AG04450 (cell line): ENCODE measurements around the gene NTNG1. TPM values are rescaled to one million over a fixed set of nuclear protein-coding genes. Genes with fewer than 3 reads are reported as not detected.

ENCODE experiments used
- CTCF ChIA-PET: fragments of 300-600, 350-600 bp; formaldehyde crosslinking; extraction: SDS; loops from one replicate; lab custom pipeline; 2022; ENCODE audit warnings: antibody characterized with exemption, inconsistent platforms; lab: Charles Lee
- POLR2A ChIA-PET: fragments of 350-600 bp; formaldehyde crosslinking; extraction: SDS; loops from one replicate; lab custom pipeline; 2021; ENCODE audit warnings: antibody characterized with exemption, inconsistent platforms; lab: Yijun Ruan, JAX
- DNase-seq: peaks from one replicate; pipeline ENCODE4 v3.0.0-alpha.2; 2011; ENCODE audit warnings: low read depth, low spot score
- H3K27ac ChIP-seq: one replicate; pipeline ENCODE4 v1.5.1; 2012; ENCODE audit warnings: low read depth, low read length, control low read depth
- H3K27me3 ChIP-seq: one replicate; pipeline ENCODE4 v1.6.0; 2012; ENCODE audit warnings: low read length; ENCODE audit not compliant: control insufficient read depth, insufficient read depth
- H3K4me3 ChIP-seq: 2 replicates; pipeline ENCODE4 v1.5.1; 2011; ENCODE audit warnings: mild to moderate bottlenecking, low read depth, low read length, control low read depth
- H3K9me3 ChIP-seq: 2 replicates; pipeline ENCODE4 v1.5.1; 2012; ENCODE audit warnings: low read length; ENCODE audit not compliant: control insufficient read depth, insufficient read depth
- CTCF ChIP-seq: IDR thresholded peaks from 2 replicates; pipeline ENCODE4 v1.5.1; 2011; ENCODE audit warnings: low read depth, low read length, control low read depth, inconsistent platforms
- polyA plus RNA-seq: library from polyadenylated mRNA; depleted of rRNA; stranded (reverse); fragments of >200 nt; gene quantifications from 2 replicates; pipeline ENCODE4 v1.2.3, GENCODE V29; 2011

The NTNG1 gene
- polyA plus RNA-seq, 1 experiment = 0.32 TPM

DNA sequence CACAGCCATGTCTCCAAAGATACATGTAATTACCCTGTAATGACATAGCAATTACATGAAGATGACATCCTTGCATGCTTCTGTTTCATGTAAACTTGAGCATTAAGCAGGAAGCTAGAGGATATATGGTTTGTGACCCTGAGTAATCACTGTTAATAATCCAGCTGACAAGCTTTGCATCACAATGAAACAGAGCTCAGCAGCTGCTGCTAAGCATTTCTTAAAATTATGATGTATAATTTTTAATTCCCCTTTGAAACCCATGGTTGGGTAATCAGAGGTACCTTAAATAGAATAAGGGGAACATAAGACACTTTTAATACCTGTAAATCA lies 293.5 kb downstream of the NTNG1 start:
- H3K27me3 ChIP-seq = no peaks in the 10 kb centered on the region
- POLR2A ChIA-PET = no interaction called here
- no peak for TF ChIP-seq CTCF
- H3K27ac ChIP-seq = no peak overlapping the region
- H3K4me3 ChIP-seq = no peak overlapping the region
- CTCF ChIA-PET = no interaction called here
- DNase-seq = no peak
- no peaks in the 10 kb centered on the region for H3K9me3 ChIP-seq

- H3K4me3 ChIP-seq = no peak overlapping the region
- H3K9me3 ChIP-seq = no peaks in the 10 kb centered on the region
- CTCF ChIA-PET = no interaction called here
- no peak for TF ChIP-seq CTCF
- POLR2A ChIA-PET = no interaction called here
- no peak for DNase-seq
- H3K27me3 ChIP-seq = no peaks in the 10 kb centered on the region
- H3K27ac ChIP-seq = no peak overlapping the region
Observed at GRCh38 chr1:107436552-107437241, 295.9 kb downstream of the NTNG1 start.

GRCh38 chr1:107439567-107439966 lies 298.7 kb downstream of the NTNG1 start:
- Histone ChIP-seq H3K27ac (no peak overlapping the region), H3K27me3 (no peaks in the 10 kb centered on the region), H3K4me3 (no peak overlapping the region), H3K9me3 (no peaks in the 10 kb centered on the region)
- TF ChIP-seq CTCF = no peak
- ChIA-PET CTCF (no interaction called here), POLR2A (no interaction called here)
- DNase-seq = no peak

- no peak for TF ChIP-seq CTCF
- DNase-seq = no peak
- Histone ChIP-seq H3K27me3 (no peaks in the 10 kb centered on the region), H3K4me3 (no peak overlapping the region), H3K9me3 (no peaks in the 10 kb centered on the region), H3K27ac (no peak overlapping the region)
- CTCF ChIA-PET = no interaction called here
- POLR2A ChIA-PET = interaction anchor here (0.7 kb wide), 1 partner anchor 33 kb away, joined by 3 read pairs; no protein-coding TSS in a partner anchor
Observed at GRCh38 chr1:107442551-107442950, 301.7 kb downstream of the NTNG1 start.

DNA sequence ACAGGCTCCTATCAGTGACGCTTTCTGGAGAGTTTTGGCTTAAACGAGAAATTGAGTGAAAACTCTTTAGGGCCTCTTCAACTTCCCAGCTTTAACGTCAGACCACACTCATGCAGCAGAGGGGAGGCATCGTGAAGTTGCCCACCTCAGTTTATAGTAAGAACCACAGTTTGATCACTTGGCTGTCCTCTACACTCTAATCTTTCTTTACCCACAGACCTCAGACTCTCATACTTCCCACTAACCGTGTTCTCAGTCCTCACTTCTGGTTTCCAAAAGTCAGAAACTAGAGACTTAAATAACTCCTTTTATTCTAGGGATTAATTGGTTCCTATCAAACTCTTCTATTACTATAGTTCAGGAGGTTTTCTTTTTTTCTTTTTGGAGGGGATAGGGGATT lies 302.2 kb downstream of the NTNG1 start:
- ChIA-PET POLR2A (no interaction called here), CTCF (no interaction called here)
- H3K9me3 ChIP-seq = no peaks in the 10 kb centered on the region

More for the DNA sequence above, 302.2 kb downstream of the NTNG1 start:
- H3K27me3 ChIP-seq = no peaks in the 10 kb centered on the region
- no peak overlapping the region for H3K27ac ChIP-seq
- no peak overlapping the region for H3K4me3 ChIP-seq
- DNase-seq = no peak
- TF ChIP-seq CTCF = no peak
